Measurements from ENCODE around the gene ZNG1F.
"Not testable (repeated sequence)": the region's sequence is repeated elsewhere in the genome, so short reads cannot be mapped to it uniquely, and the experiment has no call there.

DNA sequence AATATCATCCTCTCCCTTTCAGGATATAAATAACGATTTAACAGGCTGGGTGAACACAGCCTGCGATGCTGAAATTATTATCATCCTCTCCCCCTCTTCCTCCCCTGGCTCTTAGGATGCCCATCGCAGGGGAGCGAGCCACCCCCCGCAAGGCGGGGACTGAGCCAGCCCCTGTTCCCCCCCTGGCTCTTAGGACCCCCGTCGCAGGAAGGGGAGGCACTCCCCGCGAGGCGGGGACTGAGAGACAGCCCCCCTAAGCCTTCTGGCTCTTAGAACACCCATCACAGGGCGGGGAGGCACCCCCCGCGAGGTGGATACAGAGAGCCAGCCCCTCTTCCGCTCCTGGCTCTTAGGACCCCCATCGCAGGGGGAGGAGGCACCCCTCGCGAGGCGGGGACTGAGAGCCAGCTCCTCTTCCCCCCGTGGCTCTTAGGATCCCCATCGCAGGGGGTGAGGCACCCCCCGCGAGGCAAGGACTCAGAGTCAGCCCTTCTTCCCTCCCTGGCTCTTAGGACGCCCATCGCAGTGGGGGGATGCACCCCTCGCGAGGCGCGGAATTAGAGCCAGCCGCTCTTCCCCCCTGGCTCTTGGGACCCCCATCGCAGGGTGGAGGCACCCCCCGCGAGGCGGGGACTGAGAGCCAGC is 82.5 kb downstream of the ZNG1F start:
- TF ChIP-seq, protein P1, sequence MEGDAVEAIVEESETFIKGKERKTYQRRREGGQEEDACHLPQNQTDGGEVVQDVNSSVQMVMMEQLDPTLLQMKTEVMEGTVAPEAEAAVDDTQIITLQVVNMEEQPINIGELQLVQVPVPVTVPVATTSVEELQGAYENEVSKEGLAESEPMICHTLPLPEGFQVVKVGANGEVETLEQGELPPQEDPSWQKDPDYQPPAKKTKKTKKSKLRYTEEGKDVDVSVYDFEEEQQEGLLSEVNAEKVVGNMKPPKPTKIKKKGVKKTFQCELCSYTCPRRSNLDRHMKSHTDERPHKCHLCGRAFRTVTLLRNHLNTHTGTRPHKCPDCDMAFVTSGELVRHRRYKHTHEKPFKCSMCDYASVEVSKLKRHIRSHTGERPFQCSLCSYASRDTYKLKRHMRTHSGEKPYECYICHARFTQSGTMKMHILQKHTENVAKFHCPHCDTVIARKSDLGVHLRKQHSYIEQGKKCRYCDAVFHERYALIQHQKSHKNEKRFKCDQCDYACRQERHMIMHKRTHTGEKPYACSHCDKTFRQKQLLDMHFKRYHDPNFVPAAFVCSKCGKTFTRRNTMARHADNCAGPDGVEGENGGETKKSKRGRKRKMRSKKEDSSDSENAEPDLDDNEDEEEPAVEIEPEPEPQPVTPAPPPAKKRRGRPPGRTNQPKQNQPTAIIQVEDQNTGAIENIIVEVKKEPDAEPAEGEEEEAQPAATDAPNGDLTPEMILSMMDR (IDR thresholded peaks at IDR 0.05), result not testable (repeated sequence)
- not testable (repeated sequence) for TF ChIP-seq EZH2, EZH2phosphoT487 (IDR thresholded peaks at IDR 0.05)
